Measurements from ENCODE around the gene MAMLD1.

MAMLD1 gene

DNA sequence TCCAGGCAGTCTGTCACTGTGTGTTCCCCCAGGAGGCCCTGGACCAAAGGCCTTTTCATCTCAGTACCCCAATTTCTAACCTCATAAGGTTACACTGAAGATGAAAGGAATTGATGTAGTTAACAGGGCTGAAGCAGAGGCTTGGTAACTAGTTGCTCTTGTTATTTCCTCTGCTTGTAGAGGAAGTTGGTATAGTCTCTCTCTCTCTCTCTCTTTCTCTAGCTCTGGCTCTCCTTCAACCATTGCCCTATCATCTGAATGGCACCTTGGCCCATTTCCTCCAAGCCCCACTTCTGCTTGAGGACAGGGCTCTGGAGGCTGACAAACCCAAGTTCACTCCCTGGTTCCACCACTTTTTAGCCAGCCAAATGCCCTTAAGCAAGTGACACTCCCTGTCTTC, 96.1 kb downstream of the MAMLD1 start:
- no peak overlapping the region for H3K4me3 ChIP-seq (ENCODE audit: insufficient read depth, low read length, poor library complexity, severe bottlenecking)
- H3K9ac ChIP-seq (ENCODE audit: low read length) = no peak overlapping the region
- H3K36me3 ChIP-seq (ENCODE audit: low read length) = no peaks in the 10 kb centered on the region
- H3F3A ChIP-seq (ENCODE audit: insufficient read depth) = no peaks in the 10 kb centered on the region
- no peaks in the 10 kb centered on the region for H4K20me1 ChIP-seq (ENCODE audit: low read depth, low read length)
- no peaks in the 10 kb centered on the region for H3K9me3 ChIP-seq (ENCODE audit: insufficient read depth, low read length)
- no peaks in the 10 kb centered on the region for H3K27me3 ChIP-seq (ENCODE audit: low read length)
- no peak for TF ChIP-seq EZH2phosphoT487 (conservative IDR thresholded peaks at IDR 0.05; ENCODE audit: low read length)
- TF ChIP-seq, protein P1, sequence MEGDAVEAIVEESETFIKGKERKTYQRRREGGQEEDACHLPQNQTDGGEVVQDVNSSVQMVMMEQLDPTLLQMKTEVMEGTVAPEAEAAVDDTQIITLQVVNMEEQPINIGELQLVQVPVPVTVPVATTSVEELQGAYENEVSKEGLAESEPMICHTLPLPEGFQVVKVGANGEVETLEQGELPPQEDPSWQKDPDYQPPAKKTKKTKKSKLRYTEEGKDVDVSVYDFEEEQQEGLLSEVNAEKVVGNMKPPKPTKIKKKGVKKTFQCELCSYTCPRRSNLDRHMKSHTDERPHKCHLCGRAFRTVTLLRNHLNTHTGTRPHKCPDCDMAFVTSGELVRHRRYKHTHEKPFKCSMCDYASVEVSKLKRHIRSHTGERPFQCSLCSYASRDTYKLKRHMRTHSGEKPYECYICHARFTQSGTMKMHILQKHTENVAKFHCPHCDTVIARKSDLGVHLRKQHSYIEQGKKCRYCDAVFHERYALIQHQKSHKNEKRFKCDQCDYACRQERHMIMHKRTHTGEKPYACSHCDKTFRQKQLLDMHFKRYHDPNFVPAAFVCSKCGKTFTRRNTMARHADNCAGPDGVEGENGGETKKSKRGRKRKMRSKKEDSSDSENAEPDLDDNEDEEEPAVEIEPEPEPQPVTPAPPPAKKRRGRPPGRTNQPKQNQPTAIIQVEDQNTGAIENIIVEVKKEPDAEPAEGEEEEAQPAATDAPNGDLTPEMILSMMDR (IDR thresholded peaks at IDR 0.05; ENCODE audit: insufficient read depth, low read length, poor library complexity, severe bottlenecking) = no peak
- H3K4me2 ChIP-seq (ENCODE audit: low read depth, low read length, poor library complexity, severe bottlenecking) = no peak overlapping the region
- no peaks in the 10 kb centered on the region for H3K9me2 ChIP-seq (replicated peaks; ENCODE audit: insufficient read depth, low read length)
- H3K79me2 ChIP-seq (ENCODE audit: insufficient read depth, low read length) = no peaks in the 10 kb centered on the region
- H2AFZ ChIP-seq (ENCODE audit: low read depth, low read length, severe bottlenecking) = no peak overlapping the region
- no peak overlapping the region for H3K27ac ChIP-seq (ENCODE audit: low read depth, low read length)

- no peaks in the 10 kb centered on the region for H3K9me2 ChIP-seq (replicated peaks; ENCODE audit: insufficient read depth, low read length)
- H3K4me3 ChIP-seq (ENCODE audit: insufficient read depth, low read length, poor library complexity, severe bottlenecking) = no peak overlapping the region
- H3K4me2 ChIP-seq (ENCODE audit: low read depth, low read length, poor library complexity, severe bottlenecking) = no peak overlapping the region
- no peaks in the 10 kb centered on the region for H3K36me3 ChIP-seq (ENCODE audit: low read length)
- TF ChIP-seq EZH2phosphoT487 (conservative IDR thresholded peaks at IDR 0.05; ENCODE audit: low read length) = no peak
- TF ChIP-seq, protein P1 (IDR thresholded peaks at IDR 0.05; ENCODE audit: insufficient read depth, low read length, poor library complexity, severe bottlenecking) = no peak
- H3K9me3 ChIP-seq (ENCODE audit: insufficient read depth, low read length) = no peaks in the 10 kb centered on the region
- no peak overlapping the region for H2AFZ ChIP-seq (ENCODE audit: low read depth, low read length, severe bottlenecking)
- H3K27me3 ChIP-seq (ENCODE audit: low read length) = no peaks in the 10 kb centered on the region
- H3F3A ChIP-seq (ENCODE audit: insufficient read depth) = no peaks in the 10 kb centered on the region
- no peaks in the 10 kb centered on the region for H4K20me1 ChIP-seq (ENCODE audit: low read depth, low read length)
- no peaks in the 10 kb centered on the region for H3K79me2 ChIP-seq (ENCODE audit: insufficient read depth, low read length)
- no peak overlapping the region for H3K9ac ChIP-seq (ENCODE audit: low read length)
- no peak overlapping the region for H3K27ac ChIP-seq (ENCODE audit: low read depth, low read length)
Measured at GRCh38 chrX:150460063-150460462, 96.9 kb downstream of the MAMLD1 start.

DNA sequence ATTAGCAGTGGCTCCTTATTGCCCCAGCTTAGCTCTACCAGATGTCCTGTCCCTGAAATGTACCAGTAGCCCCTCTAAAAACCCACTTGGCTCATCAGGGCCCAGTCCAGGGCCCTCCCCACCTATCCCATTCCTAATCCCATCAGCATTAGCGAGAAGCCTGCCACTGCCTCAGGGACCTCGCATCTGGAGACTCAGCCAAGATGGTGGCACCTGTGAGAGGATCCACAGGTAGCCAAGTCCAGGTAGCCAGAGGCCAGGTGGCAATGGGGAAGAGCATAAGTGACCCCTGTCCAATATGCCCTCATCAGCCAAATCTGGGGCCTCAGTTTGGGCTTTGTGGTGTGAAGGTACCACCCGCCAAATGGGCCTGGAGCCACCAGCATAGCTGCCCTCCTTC, 97.7 kb downstream of the MAMLD1 start:
- H3K79me2 ChIP-seq (ENCODE audit: insufficient read depth, low read length) = no peaks in the 10 kb centered on the region
- H3K9ac ChIP-seq (ENCODE audit: low read length) = no peak overlapping the region
- H3K4me3 ChIP-seq (ENCODE audit: insufficient read depth, low read length, poor library complexity, severe bottlenecking) = no peak overlapping the region
- H4K20me1 ChIP-seq (ENCODE audit: low read depth, low read length) = no peaks in the 10 kb centered on the region
- no peak overlapping the region for H2AFZ ChIP-seq (ENCODE audit: low read depth, low read length, severe bottlenecking)
- no peak overlapping the region for H3K4me2 ChIP-seq (ENCODE audit: low read depth, low read length, poor library complexity, severe bottlenecking)
- H3K9me3 ChIP-seq (ENCODE audit: insufficient read depth, low read length) = no peaks in the 10 kb centered on the region
- TF ChIP-seq EZH2phosphoT487 (conservative IDR thresholded peaks at IDR 0.05; ENCODE audit: low read length) = no peak
- TF ChIP-seq, protein P1 (IDR thresholded peaks at IDR 0.05; ENCODE audit: insufficient read depth, low read length, poor library complexity, severe bottlenecking) = no peak
- no peaks in the 10 kb centered on the region for H3K27me3 ChIP-seq (ENCODE audit: low read length)
- no peaks in the 10 kb centered on the region for H3K36me3 ChIP-seq (ENCODE audit: low read length)
- H3K9me2 ChIP-seq (replicated peaks; ENCODE audit: insufficient read depth, low read length) = no peaks in the 10 kb centered on the region
- no peaks in the 10 kb centered on the region for H3F3A ChIP-seq (ENCODE audit: insufficient read depth)
- H3K27ac ChIP-seq (ENCODE audit: low read depth, low read length) = no peak overlapping the region

Data from SU-DHL-6 (cell line).